ENCODE data around the gene ANGPTL5. TPM values are rescaled to one million over a fixed set of nuclear protein-coding genes. Genes with fewer than 3 reads are reported as not detected.

ANGPTL5 gene
- total and polyA plus RNA-seq, 2 experiments from 2014 or later, result not detected

DNA sequence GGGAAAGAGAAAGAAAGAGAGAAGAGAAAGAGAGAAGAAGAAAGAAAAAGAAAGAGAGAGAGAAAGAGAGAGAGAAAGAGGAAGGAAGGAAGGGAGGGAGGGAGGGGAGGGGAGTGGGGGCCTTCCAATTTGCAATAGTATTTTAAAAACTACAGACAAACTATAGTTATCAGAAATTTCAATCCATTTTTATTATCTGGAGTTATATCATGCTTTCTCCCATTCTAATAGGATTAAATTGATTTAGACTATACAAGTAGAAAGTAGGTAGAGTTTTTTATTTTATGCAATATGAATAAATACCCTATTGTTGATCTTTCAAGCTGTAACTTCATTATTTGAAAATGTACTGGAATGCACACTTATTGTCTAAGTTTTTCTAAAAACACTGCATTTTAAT is 71.7 kb downstream of the ANGPTL5 start (continued):
- TF ChIP-seq STAT1 (IDR thresholded peaks at IDR 0.05; ENCODE audit: unreplicated experiment) (no peak), EZH2 (IDR thresholded peaks at IDR 0.05; ENCODE audit: low read depth, unreplicated experiment) (no peak), NANOG (IDR thresholded peaks at IDR 0.05; ENCODE audit: borderline replicate concordance) (no peak), JUNB (IDR thresholded peaks at IDR 0.05; ENCODE audit: unreplicated experiment) (no peak), ZNF114 (CRISPR knock-in tag; IDR thresholded peaks at IDR 0.05) (no peak)
- TF ChIP-seq, protein P1, sequence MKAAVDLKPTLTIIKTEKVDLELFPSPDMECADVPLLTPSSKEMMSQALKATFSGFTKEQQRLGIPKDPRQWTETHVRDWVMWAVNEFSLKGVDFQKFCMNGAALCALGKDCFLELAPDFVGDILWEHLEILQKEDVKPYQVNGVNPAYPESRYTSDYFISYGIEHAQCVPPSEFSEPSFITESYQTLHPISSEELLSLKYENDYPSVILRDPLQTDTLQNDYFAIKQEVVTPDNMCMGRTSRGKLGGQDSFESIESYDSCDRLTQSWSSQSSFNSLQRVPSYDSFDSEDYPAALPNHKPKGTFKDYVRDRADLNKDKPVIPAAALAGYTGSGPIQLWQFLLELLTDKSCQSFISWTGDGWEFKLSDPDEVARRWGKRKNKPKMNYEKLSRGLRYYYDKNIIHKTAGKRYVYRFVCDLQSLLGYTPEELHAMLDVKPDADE (IDR thresholded peaks at IDR 0.05), result no peak

DNA sequence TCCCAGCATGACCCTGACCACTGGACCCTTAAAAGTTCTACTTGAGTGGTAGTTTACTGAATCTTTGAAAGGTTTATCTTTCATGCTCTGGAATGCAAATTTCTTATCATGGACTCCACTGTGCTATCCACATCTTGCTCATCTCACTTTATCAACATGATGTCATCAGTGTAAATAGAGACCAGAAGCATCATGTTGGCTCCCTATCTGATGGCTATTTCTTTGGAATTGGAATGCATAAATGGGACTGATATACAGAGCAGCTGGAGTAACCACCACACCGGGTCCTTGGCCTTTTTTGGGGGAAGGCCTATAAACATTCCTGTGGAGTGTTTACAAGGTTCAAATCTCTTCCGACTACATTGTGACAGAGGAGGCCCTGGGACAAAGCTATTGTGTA is 75.6 kb downstream of the ANGPTL5 start:
- Histone ChIP-seq H3K27me3 (ENCODE audit: insufficient read depth) (no peaks in the 10 kb centered on the region), H2AFZ (no peak overlapping the region), H4K20me1 (replicated peaks; ENCODE audit: insufficient read depth) (no peaks in the 10 kb centered on the region), H3K4me2 (no peak overlapping the region), H3K9me2 (ENCODE audit: insufficient read depth) (peaks cover 4% of the 10 kb centered on the region; the same call in 1 of the 2 replicates), H3K4me1 (ENCODE audit: insufficient read depth) (no peaks in the 10 kb centered on the region), H3K4me3 (no peak overlapping the region), H3K36me3 (ENCODE audit: insufficient read depth) (no peaks in the 10 kb centered on the region), H3K79me2 (replicated peaks; ENCODE audit: insufficient read depth) (no peaks in the 10 kb centered on the region), H3F3A (replicated peaks; ENCODE audit: low read depth) (no peaks in the 10 kb centered on the region), H3K27ac (ENCODE audit: low read depth) (no peak overlapping the region)
- TF ChIP-seq, protein P2, sequence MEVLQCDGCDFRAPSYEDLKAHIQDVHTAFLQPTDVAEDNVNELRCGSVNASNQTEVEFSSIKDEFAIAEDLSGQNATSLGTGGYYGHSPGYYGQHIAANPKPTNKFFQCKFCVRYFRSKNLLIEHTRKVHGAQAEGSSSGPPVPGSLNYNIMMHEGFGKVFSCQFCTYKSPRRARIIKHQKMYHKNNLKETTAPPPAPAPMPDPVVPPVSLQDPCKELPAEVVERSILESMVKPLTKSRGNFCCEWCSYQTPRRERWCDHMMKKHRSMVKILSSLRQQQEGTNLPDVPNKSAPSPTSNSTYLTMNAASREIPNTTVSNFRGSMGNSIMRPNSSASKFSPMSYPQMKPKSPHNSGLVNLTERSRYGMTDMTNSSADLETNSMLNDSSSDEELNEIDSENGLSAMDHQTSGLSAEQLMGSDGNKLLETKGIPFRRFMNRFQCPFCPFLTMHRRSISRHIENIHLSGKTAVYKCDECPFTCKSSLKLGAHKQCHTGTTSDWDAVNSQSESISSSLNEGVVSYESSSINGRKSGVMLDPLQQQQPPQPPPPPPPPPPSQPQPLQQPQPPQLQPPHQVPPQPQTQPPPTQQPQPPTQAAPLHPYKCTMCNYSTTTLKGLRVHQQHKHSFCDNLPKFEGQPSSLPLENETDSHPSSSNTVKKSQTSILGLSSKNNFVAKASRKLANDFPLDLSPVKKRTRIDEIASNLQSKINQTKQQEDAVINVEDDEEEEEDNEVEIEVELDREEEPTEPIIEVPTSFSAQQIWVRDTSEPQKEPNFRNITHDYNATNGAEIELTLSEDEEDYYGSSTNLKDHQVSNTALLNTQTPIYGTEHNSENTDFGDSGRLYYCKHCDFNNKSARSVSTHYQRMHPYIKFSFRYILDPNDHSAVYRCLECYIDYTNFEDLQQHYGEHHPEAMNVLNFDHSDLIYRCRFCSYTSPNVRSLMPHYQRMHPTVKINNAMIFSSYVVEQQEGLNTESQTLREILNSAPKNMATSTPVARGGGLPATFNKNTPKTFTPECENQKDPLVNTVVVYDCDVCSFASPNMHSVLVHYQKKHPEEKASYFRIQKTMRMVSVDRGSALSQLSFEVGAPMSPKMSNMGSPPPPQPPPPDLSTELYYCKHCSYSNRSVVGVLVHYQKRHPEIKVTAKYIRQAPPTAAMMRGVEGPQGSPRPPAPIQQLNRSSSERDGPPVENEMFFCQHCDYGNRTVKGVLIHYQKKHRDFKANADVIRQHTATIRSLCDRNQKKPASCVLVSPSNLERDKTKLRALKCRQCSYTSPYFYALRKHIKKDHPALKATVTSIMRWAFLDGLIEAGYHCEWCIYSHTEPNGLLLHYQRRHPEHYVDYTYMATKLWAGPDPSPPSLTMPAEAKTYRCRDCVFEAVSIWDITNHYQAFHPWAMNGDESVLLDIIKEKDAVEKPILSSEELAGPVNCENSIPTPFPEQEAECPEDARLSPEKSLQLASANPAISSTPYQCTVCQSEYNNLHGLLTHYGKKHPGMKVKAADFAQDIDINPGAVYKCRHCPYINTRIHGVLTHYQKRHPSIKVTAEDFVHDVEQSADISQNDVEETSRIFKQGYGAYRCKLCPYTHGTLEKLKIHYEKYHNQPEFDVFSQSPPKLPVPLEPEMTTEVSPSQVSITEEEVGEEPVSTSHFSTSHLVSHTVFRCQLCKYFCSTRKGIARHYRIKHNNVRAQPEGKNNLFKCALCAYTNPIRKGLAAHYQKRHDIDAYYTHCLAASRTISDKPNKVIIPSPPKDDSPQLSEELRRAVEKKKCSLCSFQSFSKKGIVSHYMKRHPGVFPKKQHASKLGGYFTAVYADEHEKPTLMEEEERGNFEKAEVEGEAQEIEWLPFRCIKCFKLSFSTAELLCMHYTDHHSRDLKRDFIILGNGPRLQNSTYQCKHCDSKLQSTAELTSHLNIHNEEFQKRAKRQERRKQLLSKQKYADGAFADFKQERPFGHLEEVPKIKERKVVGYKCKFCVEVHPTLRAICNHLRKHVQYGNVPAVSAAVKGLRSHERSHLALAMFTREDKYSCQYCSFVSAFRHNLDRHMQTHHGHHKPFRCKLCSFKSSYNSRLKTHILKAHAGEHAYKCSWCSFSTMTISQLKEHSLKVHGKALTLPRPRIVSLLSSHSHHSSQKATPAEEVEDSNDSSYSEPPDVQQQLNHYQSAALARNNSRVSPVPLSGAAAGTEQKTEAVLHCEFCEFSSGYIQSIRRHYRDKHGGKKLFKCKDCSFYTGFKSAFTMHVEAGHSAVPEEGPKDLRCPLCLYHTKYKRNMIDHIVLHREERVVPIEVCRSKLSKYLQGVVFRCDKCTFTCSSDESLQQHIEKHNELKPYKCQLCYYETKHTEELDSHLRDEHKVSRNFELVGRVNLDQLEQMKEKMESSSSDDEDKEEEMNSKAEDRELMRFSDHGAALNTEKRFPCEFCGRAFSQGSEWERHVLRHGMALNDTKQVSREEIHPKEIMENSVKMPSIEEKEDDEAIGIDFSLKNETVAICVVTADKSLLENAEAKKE (CRISPR knock-in tag; IDR thresholded peaks at IDR 0.05), result no peak
- TF ChIP-seq ZNF331 (CRISPR knock-in tag; IDR thresholded peaks at IDR 0.05; ENCODE audit: low read depth) (no peak), ZNF114 (CRISPR knock-in tag; IDR thresholded peaks at IDR 0.05) (no peak), STAT1 (IDR thresholded peaks at IDR 0.05; ENCODE audit: unreplicated experiment) (no peak)
- no peak overlapping the region for H3K4me3 Mint-ChIP-seq
- H3K27ac Mint-ChIP-seq, result no peak overlapping the region
- H3K9me3 Mint-ChIP-seq, result no peaks in the 10 kb centered on the region
- no peaks in the 10 kb centered on the region for H3K36me3 Mint-ChIP-seq (ENCODE audit: low read depth)
- no peaks in the 10 kb centered on the region for H3K4me1 Mint-ChIP-seq
- H3K27me3 Mint-ChIP-seq (ENCODE audit: insufficient read depth, low read depth, poor library complexity), result no peaks in the 10 kb centered on the region
- DNase-seq (ENCODE audit: low spot score) (no peak), ATAC-seq (no peak)

Other genes starting within 250 kb of the ANGPTL5 start
- gene CEP126, start 1.5 kb downstream of the ANGPTL5 start, total RNA-seq (2014; rRNA removed; shearing (Covaris generic)), result 1.4 and 2.1 TPM in 2 replicates
- 1.5 and 2.3 TPM in 2 replicates for gene CEP126, start 1.5 kb downstream of the ANGPTL5 start, polyA plus RNA-seq (2016; fragmentation: Nextera tagmentation; extraction: Ambion mirVana)
- gene CFAP300, start 130.9 kb upstream of the ANGPTL5 start, total RNA-seq (2014; rRNA removed; shearing (Covaris generic)), result 1.2 and 1.4 TPM in 2 replicates
- 5.3 and 6.0 TPM in 2 replicates for gene CFAP300, start 130.9 kb upstream of the ANGPTL5 start, polyA plus RNA-seq (2016; fragmentation: Nextera tagmentation; extraction: Ambion mirVana)
- gene YAP1, start 193.9 kb upstream of the ANGPTL5 start, total RNA-seq (2014; rRNA removed; shearing (Covaris generic)), result 132 and 155 TPM in 2 replicates
- gene YAP1, start 193.9 kb upstream of the ANGPTL5 start, polyA plus RNA-seq (2016; fragmentation: Nextera tagmentation; extraction: Ambion mirVana), result 17.2 and 19.5 TPM in 2 replicates

Data from GM23338 (cell line).